AG04450 (cell line): ENCODE results near the gene PROSER2. TPM values are rescaled to one million over a fixed set of nuclear protein-coding genes. Genes with fewer than 3 reads are reported as not detected.

ENCODE experiments used
- CTCF ChIA-PET: fragments of 300-600, 350-600 bp; formaldehyde crosslinking; extraction: SDS; loops from one replicate; lab custom pipeline; 2022; ENCODE audit warnings: antibody characterized with exemption, inconsistent platforms; lab: Charles Lee
- POLR2A ChIA-PET: fragments of 350-600 bp; formaldehyde crosslinking; extraction: SDS; loops from one replicate; lab custom pipeline; 2021; ENCODE audit warnings: antibody characterized with exemption, inconsistent platforms; lab: Yijun Ruan, JAX
- DNase-seq: peaks from one replicate; pipeline ENCODE4 v3.0.0-alpha.2; 2011; ENCODE audit warnings: low read depth, low spot score
- H3K27ac ChIP-seq: one replicate; pipeline ENCODE4 v1.5.1; 2012; ENCODE audit warnings: low read depth, low read length, control low read depth
- H3K27me3 ChIP-seq: one replicate; pipeline ENCODE4 v1.6.0; 2012; ENCODE audit warnings: low read length; ENCODE audit not compliant: control insufficient read depth, insufficient read depth
- H3K4me3 ChIP-seq: 2 replicates; pipeline ENCODE4 v1.5.1; 2011; ENCODE audit warnings: mild to moderate bottlenecking, low read depth, low read length, control low read depth
- H3K9me3 ChIP-seq: 2 replicates; pipeline ENCODE4 v1.5.1; 2012; ENCODE audit warnings: low read length; ENCODE audit not compliant: control insufficient read depth, insufficient read depth
- CTCF ChIP-seq: IDR thresholded peaks from 2 replicates; pipeline ENCODE4 v1.5.1; 2011; ENCODE audit warnings: low read depth, low read length, control low read depth, inconsistent platforms
- polyA plus RNA-seq: library from polyadenylated mRNA; depleted of rRNA; stranded (reverse); fragments of >200 nt; gene quantifications from 2 replicates; pipeline ENCODE4 v1.2.3, GENCODE V29; 2011

The PROSER2 gene
- polyA plus RNA-seq, 1 experiment: 0.53 TPM

DNA sequence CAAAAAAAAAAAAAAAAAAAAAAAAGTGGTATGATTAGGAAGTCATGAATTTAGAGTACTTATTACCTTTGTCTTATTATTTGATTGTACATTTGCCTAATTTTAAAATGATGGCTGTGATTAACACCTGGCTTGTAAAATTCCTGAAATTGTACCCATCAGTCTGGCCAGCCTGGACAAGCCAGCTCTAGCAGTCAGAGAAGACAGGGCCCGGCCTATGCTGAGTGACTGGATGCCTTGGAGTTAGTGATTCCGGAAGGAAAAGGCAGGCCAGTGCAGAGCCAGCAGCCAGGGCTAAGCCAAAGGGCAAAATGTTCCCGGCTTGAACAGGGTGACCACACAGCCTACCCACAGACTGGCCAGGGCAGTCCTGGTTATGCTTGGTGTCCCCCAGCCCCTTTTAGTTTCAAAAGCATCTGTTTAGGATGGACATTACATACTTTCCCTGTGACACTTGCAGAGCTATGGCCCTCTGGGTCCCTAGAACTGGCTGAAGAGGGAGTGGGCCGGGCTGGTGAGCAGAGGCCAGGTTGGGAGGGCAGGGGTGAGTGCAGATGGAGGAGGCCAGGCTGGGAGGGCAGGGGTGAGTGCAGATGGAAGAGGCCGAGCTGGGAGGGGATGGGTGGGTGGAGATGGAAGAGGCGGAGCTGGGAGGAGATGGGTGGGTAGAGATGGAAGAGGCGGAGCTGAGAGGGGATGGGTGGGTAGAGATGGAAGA is 61.7 kb downstream of the PROSER2 start:
- Histone ChIP-seq H3K27ac (no peak overlapping the region), H3K27me3 (no peaks in the 10 kb centered on the region), H3K9me3 (peaks cover 8% of the 10 kb centered on the region; the same call in 1 of the 2 replicates), H3K4me3 (no peak overlapping the region)
- ChIA-PET CTCF (no interaction called here), POLR2A (no interaction called here)
- no peak for DNase-seq
- no peak for TF ChIP-seq CTCF

DNA sequence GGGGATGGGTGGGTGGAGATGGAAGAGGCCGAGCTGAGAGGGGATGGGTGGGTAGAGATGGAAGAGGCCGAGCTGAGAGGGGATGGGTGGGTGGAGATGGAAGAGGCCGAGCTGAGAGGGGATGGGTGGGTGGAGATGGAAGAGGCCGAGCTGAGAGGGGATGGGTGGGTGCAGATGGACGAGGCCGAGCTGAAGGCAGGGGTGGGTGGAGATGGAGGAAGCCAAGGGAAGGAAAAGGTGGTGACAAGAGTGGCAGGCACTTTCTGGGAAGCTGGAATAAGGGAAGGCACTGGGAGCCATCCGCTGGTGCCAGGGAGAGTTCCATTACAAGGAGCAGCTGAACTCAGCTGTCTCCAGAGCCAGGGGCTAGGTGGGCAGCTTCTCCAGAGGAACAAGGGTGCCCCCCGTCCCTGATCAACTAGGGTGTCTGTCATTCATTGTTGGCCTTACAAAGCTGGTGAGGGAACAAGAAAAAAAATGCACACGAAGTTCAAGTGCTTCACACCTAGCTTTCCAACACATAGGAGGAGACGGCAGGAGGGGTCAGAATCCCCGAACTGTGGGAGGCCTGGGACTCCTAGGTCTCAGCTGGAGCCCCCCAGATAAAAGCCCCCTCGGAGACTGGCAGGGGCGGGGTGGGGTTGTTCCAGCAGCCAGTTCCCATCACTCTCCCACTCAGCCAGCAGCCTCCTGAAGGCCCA is 62.4 kb downstream of the PROSER2 start:
- no peak for TF ChIP-seq CTCF
- DNase-seq: no peak
- ChIA-PET CTCF (no interaction called here), POLR2A (no interaction called here)
- 0 out of 2 replicates have a peak, but pooled peaks cover 3% of the 10 kb centered on the region for H3K9me3 ChIP-seq
- no peak overlapping the region for H3K27ac ChIP-seq
- H3K4me3 ChIP-seq: no peak overlapping the region
- no peaks in the 10 kb centered on the region for H3K27me3 ChIP-seq

DNA sequence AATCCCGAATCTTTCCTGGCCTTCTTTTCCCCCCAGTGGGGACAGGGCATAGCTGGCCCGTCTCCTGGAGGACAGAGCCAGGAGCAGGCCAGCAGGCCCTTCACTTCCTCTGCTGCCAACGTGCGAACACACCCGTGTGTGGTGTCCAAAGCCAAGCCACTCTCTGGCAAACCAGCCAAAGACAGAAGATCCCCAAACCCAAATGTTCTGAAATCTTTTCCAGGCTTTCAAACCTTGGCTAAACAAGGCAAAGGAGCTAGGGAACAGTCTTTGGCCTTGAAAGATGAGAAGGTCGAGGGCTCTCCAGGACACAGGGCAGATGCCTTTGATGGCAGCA is 63.0 kb downstream of the PROSER2 start:
- Histone ChIP-seq H3K9me3 (peaks cover 3% of the 10 kb centered on the region; the same call in 1 of the 2 replicates), H3K4me3 (no peak overlapping the region), H3K27me3 (no peaks in the 10 kb centered on the region), H3K27ac (no peak overlapping the region)
- CTCF ChIA-PET: no interaction called here
- POLR2A ChIA-PET: no interaction called here
- DNase-seq: no peak
- no peak for TF ChIP-seq CTCF

DNA sequence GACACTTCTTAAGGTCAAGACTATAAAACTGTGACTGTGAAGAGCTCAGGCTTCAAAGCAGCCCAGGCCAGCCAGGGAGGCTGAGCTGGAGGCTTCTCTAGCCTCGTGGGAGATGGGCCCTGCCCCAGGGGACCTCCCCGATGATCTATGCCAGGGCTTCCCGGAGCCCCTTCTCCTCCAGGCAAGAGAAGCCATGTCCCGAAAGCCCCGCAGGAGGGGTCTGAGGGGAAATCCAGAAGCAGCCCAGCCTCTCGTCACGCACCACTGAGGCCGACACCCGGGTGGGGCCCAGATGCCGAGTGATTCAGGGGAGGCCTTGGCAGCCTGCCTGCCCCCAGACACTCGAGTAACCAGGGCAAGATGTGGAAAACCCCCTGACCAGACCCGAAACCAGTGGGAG is 63.7 kb downstream of the PROSER2 start:
- Histone ChIP-seq H3K9me3 (peaks cover 3% of the 10 kb centered on the region; the same call in 1 of the 2 replicates), H3K27me3 (no peaks in the 10 kb centered on the region), H3K27ac (no peak overlapping the region), H3K4me3 (no peak overlapping the region)
- ChIA-PET POLR2A (no interaction called here), CTCF (no interaction called here)
- DNase-seq: no peak
- TF ChIP-seq CTCF: no peak
